ENCODE measurements around the gene QRICH1.

GRCh38 chr3:49054344-49054862 lies 39.5 kb downstream of the QRICH1 start:
- TF ChIP-seq SUZ12 (IDR thresholded peaks at IDR 0.05) (no peak), FOXA1 (IDR thresholded peaks at IDR 0.05) (no peak), NFRKB (IDR thresholded peaks at IDR 0.05) (no peak), ELF4 (IDR thresholded peaks at IDR 0.05) (no peak)
